Heart left ventricle (tissue), 16 donors: ENCODE data around the gene SORBS2. TPM values are rescaled to one million over a fixed set of nuclear protein-coding genes. Genes with fewer than 3 reads are reported as not detected.

ENCODE experiments used
- ATAC-seq, 4 donors: fragments of 200-7000 bp; cut with Tn5 transposase; one replicate each; pipeline ENCODE4 v1.9.1; 2020 to 2022; ENCODE audit warnings: moderate library complexity in 4 of 4, mild to moderate bottlenecking in 3 of 4, moderate number of reproducible peaks in 1 of 4
- DNase-seq, 5 donors: peaks; one replicate each; pipeline ENCODE4 v3.0.0-alpha.2; 2020
- H3K27ac ChIP-seq, 12 donors: fragments of 200-600 bp; sonication (generic) in 4 of 12; one replicate each; pipeline versions ENCODE4 v1.5.0 to v1.8.0; 2016 to 2022; ENCODE audit warnings: mild to moderate bottlenecking in 2 of 12
- H3K27me3 ChIP-seq, 9 donors: fragments of 200-600 bp; sonication (generic) in 2 of 9; one replicate each; pipeline versions ENCODE4 v1.5.1 to v1.8.0; 2016 to 2022; ENCODE audit warnings: mild to moderate bottlenecking in 3 of 9
- H3K36me3 ChIP-seq, 9 donors: fragments of 200-600 bp; sonication (generic) in 2 of 9; one replicate each; pipeline versions ENCODE4 v1.5.0 to v1.8.0; 2018 to 2022; ENCODE audit warnings: mild to moderate bottlenecking in 2 of 9
- H3K4me1 ChIP-seq, 12 donors: fragments of 200-600 bp; sonication (generic) in 4 of 12; one replicate each; pipeline versions ENCODE4 v1.5.0 to v1.8.0; 2016 to 2022; ENCODE audit warnings: mild to moderate bottlenecking in 3 of 12
- H3K4me3 ChIP-seq, 12 donors: fragments of 200-600 bp; sonication (generic) in 4 of 12; one replicate each; pipeline versions ENCODE4 v1.5.0 to v1.8.0; 2017 to 2022; ENCODE audit warnings: mild to moderate bottlenecking in 9 of 12, moderate library complexity in 4 of 12
- H3K9me3 ChIP-seq, 12 donors: fragments of 200-600 bp; sonication (generic) in 4 of 12; one replicate each; pipeline versions ENCODE4 v1.5.0 to v1.8.0; 2016 to 2022; ENCODE audit warnings: mild to moderate bottlenecking in 1 of 12
- CTCF ChIP-seq, 12 donors: fragments of 200-600 bp; sonication (generic) in 4 of 12; IDR thresholded peaks; one replicate each; pipeline versions ENCODE4 v1.5.0 to v1.8.0; 2018 to 2022; ENCODE audit warnings: antibody characterized with exemption in 12 of 12, mild to moderate bottlenecking in 5 of 12
- POLR2A ChIP-seq, 2 donors: fragments of 450-650 bp; IDR thresholded peaks; one replicate each; pipeline ENCODE4 v1.6.1; 2017; ENCODE audit warnings: antibody characterized with exemption in 2 of 2, mild to moderate bottlenecking in 2 of 2, moderate library complexity in 2 of 2
- WGBS, 4 donors: extraction: QIAGEN DNeasy Blood & Tissue Kit in 2 of 4; methylation state at CpG; one replicate each; pipeline versions ENCODE4 v1.1.5 to v1.1.7; 2013 to 2018; 5-methylcytosine and 5-hydroxymethylcytosine counted together
- intact Hi-C, 10 donors: fragments of 100-400 bp; cut with DNase I; formaldehyde crosslinking; loops; one replicate each; pipeline versions ENCODE4 v1.11.1 to v1.14.2; 2022
- polyA plus RNA-seq, 2 donors: library from polyadenylated mRNA; stranded (reverse); fragments of 200-250 nt; gene quantifications; one replicate each; pipeline ENCODE4 v1.2.3, GENCODE V29; 2013
- total RNA-seq, 9 donors: library from RNA; depleted of rRNA in 2 of 9; stranded (reverse); fragments of >200 nt in 2 of 9; fragmentation: NEBNext Ultra II Directional in 3 of 9; extraction: Animal tissue kit (Norgen Biotek cat#: 25700) in 3 of 9; gene quantifications; one replicate each; pipeline versions ENCODE4 v1.1.0 to v1.2.4, GENCODE V29; 2016 to 2023
- donor health status: ischemic (EF 13 %, LVEDD 7.1; RV severe dilation, severe dysfunction).
- donor health status: healthy with polysubstance abuse.
- donor health status: DM: no; HTN: yes; CAD: no.
- donor health status: DM: no; HTN: no; CAD: no.
- donor health status: ischemic (EF 25% LVEDD 6.9; RV normal size, moderate dysfunction).
- donor health status: ischemic (EF 25% LVEDD 5.7; RV mildly dilated, moderate dysfunction).
- donor health status: healthy.
- donor health status: DM: yes; HTN: yes; CAD: no.
- donor health status: ischemic (EF 35%, LVEDD 5.7; RV mildly dilated, moderate dysfunction).
- donor health status: nonischemic (EF 11% LVEDD 7.7; RV severe dilation, severe dysfunction).
- donor health status: DM: yes; HTN: yes; CAD: no.
- donor health status: PGD.
- donor health status: ischemic (EF 29% LVEDD 5.4; RV normal size, mild dysfunction).
- donor health status: nonischemic (EF 23%, LVEDD 6.1; RV moderate dilation, normal function).

The SORBS2 gene
- total and polyA plus RNA-seq, 11 donors = 254 to 2,158 (median 1,369) TPM

GRCh38 chr4:185853841-185854240 is 41.8 kb upstream of the SORBS2 start:
- Histone ChIP-seq H3K27ac (peak overlapping the region in 4 of 12 donors; percentile 7 to 50 (median 27)), H3K4me3 (no peak overlapping the region), H3K36me3 (no peaks in the 10 kb centered on the region), H3K27me3 (no peaks in the 10 kb centered on the region), H3K9me3 (peaks cover 0 to 29% (median 4%) of the 10 kb centered on the region in 12 donors), H3K4me1 (peaks cover 0 to 23% (median 10%) of the 10 kb centered on the region in 12 donors)
- 85 to 88% (median 86%) methylated on average over 3 of the region's 3 CpGs for WGBS, 4 donors
- ATAC-seq (no peak), DNase-seq (no peak)
- intact Hi-C loops = loop anchor here in 1 of 10 donors (5.0 kb wide), 1 partner anchor 197 kb away; no protein-coding TSS in a partner anchor
- TF ChIP-seq CTCF (IDR thresholded peaks at IDR 0.05) = no peak

GRCh38 chr4:185852961-185853360 is 41.0 kb upstream of the SORBS2 start:
- no peaks in the 10 kb centered on the region for H3K36me3 ChIP-seq
- TF ChIP-seq POLR2A (IDR thresholded peaks at IDR 0.05) = no peak
- TF ChIP-seq CTCF (IDR thresholded peaks at IDR 0.05) = no peak
- peaks cover 0 to 24% (median 1%) of the 10 kb centered on the region in 12 donors for H3K9me3 ChIP-seq
- peak overlapping the region in 1 of 12 donors; percentile 89 for H3K27ac ChIP-seq
- intact Hi-C loops = loop anchor here in 1 of 10 donors (5.0 kb wide), 1 partner anchor 196 kb away; no protein-coding TSS in a partner anchor
- peaks cover 0 to 27% (median 11%) of the 10 kb centered on the region in 12 donors for H3K4me1 ChIP-seq
- H3K4me3 ChIP-seq = no peak overlapping the region
- WGBS, 4 donors = 45 to 68% (median 62%) methylated on average over 1 of the region's 1 CpG
- ATAC-seq (no peak), DNase-seq (no peak)
- no peaks in the 10 kb centered on the region for H3K27me3 ChIP-seq

- TF ChIP-seq CTCF (IDR thresholded peaks at IDR 0.05) (no peak), POLR2A (IDR thresholded peaks at IDR 0.05) (no peak)
- WGBS, 4 donors = 43 to 46% (median 44%) methylated on average over 8 of the region's 8 CpGs
- Histone ChIP-seq H3K4me3 (no peak overlapping the region), H3K9me3 (peaks cover 0 to 27% (median 0%) of the 10 kb centered on the region in 12 donors), H3K36me3 (no peaks in the 10 kb centered on the region), H3K27me3 (no peaks in the 10 kb centered on the region), H3K4me1 (peaks cover 0 to 45% (median 13%) of the 10 kb centered on the region in 12 donors), H3K27ac (peak overlapping the region; percentile 47 to 90 (median 78))
- DNase-seq (peak in 4 of 5 donors; percentile 56 to 75 (median 71)), ATAC-seq (peak; percentile 76 to 88 (median 82))
- intact Hi-C loops = loop anchor here in 6 of 10 donors (5.0 to 10.0 kb wide), 6 partner anchors 38 to 193 kb away; partner anchors contain the start of gene SORBS2 (in 3 of the 6)
Measured at GRCh38 chr4:185849664-185850550, 37.9 kb upstream of the SORBS2 start.
